DND-41 (cell line): ENCODE measurements around the gene CCDC134.

Experiments
- ATAC-seq: fragments of 200-7000 bp; cut with Tn5 transposase; 3 replicates; pipeline ENCODE4 v1.9.1; 2021; ENCODE audit warnings: low read depth; ENCODE audit not compliant: insufficient read depth
- DNase-seq: peaks from one replicate; pipeline ENCODE4 v3.0.0-alpha.2; 2020
- H2AFZ ChIP-seq: 2 replicates; pipeline ENCODE4 v1.6.0; 2012; ENCODE audit warnings: low read depth, low read length
- H3K27ac ChIP-seq: 2 replicates; pipeline ENCODE4 v1.5.1; 2012; ENCODE audit warnings: low read length, inconsistent platforms
- H3K27me3 ChIP-seq: fragments of 200-600 bp; sonication (generic); 2 replicates; pipeline ENCODE4 v1.6.0; 2012; ENCODE audit warnings: low read length, mild to moderate bottlenecking, inconsistent platforms; ENCODE audit not compliant: insufficient read depth, poor library complexity
- H3K36me3 ChIP-seq: 2 replicates; pipeline ENCODE4 v1.5.1; 2012; ENCODE audit warnings: low read length, inconsistent platforms; ENCODE audit not compliant: insufficient read depth
- H3K4me1 ChIP-seq: 2 replicates; pipeline ENCODE4 v1.5.1; 2012; ENCODE audit warnings: mild to moderate bottlenecking, low read length; ENCODE audit not compliant: insufficient read depth
- H3K4me2 ChIP-seq: 2 replicates; pipeline ENCODE4 v1.6.0; 2012; ENCODE audit warnings: mild to moderate bottlenecking, moderate library complexity, low read length, inconsistent platforms; ENCODE audit not compliant: insufficient read depth
- H3K4me3 ChIP-seq, 2 experiments: fragments of 200-600 bp in 1 of 2; shearing (Covaris generic) in 1 of 2; 2 replicates each; pipeline ENCODE4 v1.5.1; 2012 to 2016; ENCODE audit warnings: inconsistent platforms in 2 of 2, low read length in 2 of 2, mild to moderate bottlenecking in 2 of 2, low read depth in 1 of 2, moderate library complexity in 1 of 2
- H3K79me2 ChIP-seq: 2 replicates; pipeline ENCODE4 v1.6.0; 2012; ENCODE audit warnings: low read length, inconsistent platforms; ENCODE audit not compliant: insufficient read depth
- H3K9ac ChIP-seq: 2 replicates; pipeline ENCODE4 v1.6.0; 2012; ENCODE audit warnings: low read depth, mild to moderate bottlenecking, inconsistent platforms, low read length, moderate library complexity
- H3K9me3 ChIP-seq: 2 replicates; pipeline ENCODE4 v1.5.1; 2012; ENCODE audit warnings: low read length, moderate library complexity, mild to moderate bottlenecking, inconsistent platforms; ENCODE audit not compliant: insufficient read depth, severe bottlenecking
- H4K20me1 ChIP-seq: 2 replicates; pipeline ENCODE4 v1.6.0; 2012; ENCODE audit warnings: low read length; ENCODE audit not compliant: insufficient read depth
- CTCF ChIP-seq: IDR thresholded peaks from 2 replicates; pipeline ENCODE4 v1.5.1; 2012; ENCODE audit warnings: borderline replicate concordance, low read length, moderate library complexity, mild to moderate bottlenecking; ENCODE audit not compliant: poor library complexity, severe bottlenecking; ENCODE audit errors: extremely low read depth
- EZH2 ChIP-seq: IDR thresholded peaks from 3 replicates; pipeline ENCODE4 v1.6.1; 2012; ENCODE audit warnings: borderline replicate concordance, low read depth, mild to moderate bottlenecking, moderate library complexity, low read length, inconsistent platforms; ENCODE audit not compliant: severe bottlenecking

The CCDC134 gene

GRCh38 chr22:41847300-41847699 is 46.8 kb downstream of the CCDC134 start:
- no peak overlapping the region for H3K9ac ChIP-seq
- H3K9me3 ChIP-seq = no peaks in the 10 kb centered on the region
- H3K4me2 ChIP-seq = no peak overlapping the region
- DNase-seq (no peak), ATAC-seq (no peak)
- H3K27ac ChIP-seq = no peak overlapping the region; the same call in 1 of the 2 replicates
- TF ChIP-seq CTCF (no peak), EZH2 (no peak)
- peaks cover 56% of the 10 kb centered on the region for H3K36me3 ChIP-seq
- peaks cover 33% of the 10 kb centered on the region for H3K4me1 ChIP-seq
- H2AFZ ChIP-seq = no peak overlapping the region
- H3K79me2 ChIP-seq = peaks cover 98% of the 10 kb centered on the region
- peaks cover 79% of the 10 kb centered on the region for H4K20me1 ChIP-seq
- H3K4me3 ChIP-seq = no peak overlapping the region
- no peaks in the 10 kb centered on the region for H3K27me3 ChIP-seq

GRCh38 chr22:41848468-41848867 is 48.0 kb downstream of the CCDC134 start:
- Histone ChIP-seq H3K9ac (no peak overlapping the region), H3K36me3 (peaks cover 51% of the 10 kb centered on the region), H3K79me2 (peaks cover 98% of the 10 kb centered on the region), H3K9me3 (no peaks in the 10 kb centered on the region), H3K4me1 (peaks cover 22% of the 10 kb centered on the region), H3K27me3 (no peaks in the 10 kb centered on the region), H2AFZ (no peak overlapping the region), H3K4me3 (no peak overlapping the region), H4K20me1 (peaks cover 77% of the 10 kb centered on the region), H3K27ac (peak overlapping the region; percentile 31), H3K4me2 (no peak overlapping the region)
- peak; percentile 35; the same call in 1 of the 3 replicates for ATAC-seq
- no peak for TF ChIP-seq CTCF
- no peak for TF ChIP-seq EZH2
- no peak for DNase-seq

- H4K20me1 ChIP-seq = peaks cover 82% of the 10 kb centered on the region
- ATAC-seq = no peak
- H3K79me2 ChIP-seq = peaks cover 99% of the 10 kb centered on the region
- H3K4me2 ChIP-seq = no peak overlapping the region
- DNase-seq = no peak
- no peaks in the 10 kb centered on the region for H3K27me3 ChIP-seq
- TF ChIP-seq CTCF = no peak
- TF ChIP-seq EZH2 = no peak
- no peaks in the 10 kb centered on the region for H3K4me1 ChIP-seq
- no peak overlapping the region for H3K9ac ChIP-seq
- no peak overlapping the region for H2AFZ ChIP-seq
- peaks cover 43% of the 10 kb centered on the region for H3K36me3 ChIP-seq
- H3K27ac ChIP-seq = no peak overlapping the region
- H3K9me3 ChIP-seq = no peaks in the 10 kb centered on the region
- no peak overlapping the region for H3K4me3 ChIP-seq
Measured at GRCh38 chr22:41856469-41856868, 56.0 kb downstream of the CCDC134 start.
